CD4-positive, alpha-beta T cell treated with Interleukin-2 at 100 ng/mL for 4 hours (primary cell): ENCODE measurements around the gene ANKRD63.

Source experiments
- DNase-seq: peaks from one replicate; pipeline ENCODE4 v3.0.0-alpha.2; 2020; ENCODE audit warnings: low spot score

Gene ANKRD63

DNA sequence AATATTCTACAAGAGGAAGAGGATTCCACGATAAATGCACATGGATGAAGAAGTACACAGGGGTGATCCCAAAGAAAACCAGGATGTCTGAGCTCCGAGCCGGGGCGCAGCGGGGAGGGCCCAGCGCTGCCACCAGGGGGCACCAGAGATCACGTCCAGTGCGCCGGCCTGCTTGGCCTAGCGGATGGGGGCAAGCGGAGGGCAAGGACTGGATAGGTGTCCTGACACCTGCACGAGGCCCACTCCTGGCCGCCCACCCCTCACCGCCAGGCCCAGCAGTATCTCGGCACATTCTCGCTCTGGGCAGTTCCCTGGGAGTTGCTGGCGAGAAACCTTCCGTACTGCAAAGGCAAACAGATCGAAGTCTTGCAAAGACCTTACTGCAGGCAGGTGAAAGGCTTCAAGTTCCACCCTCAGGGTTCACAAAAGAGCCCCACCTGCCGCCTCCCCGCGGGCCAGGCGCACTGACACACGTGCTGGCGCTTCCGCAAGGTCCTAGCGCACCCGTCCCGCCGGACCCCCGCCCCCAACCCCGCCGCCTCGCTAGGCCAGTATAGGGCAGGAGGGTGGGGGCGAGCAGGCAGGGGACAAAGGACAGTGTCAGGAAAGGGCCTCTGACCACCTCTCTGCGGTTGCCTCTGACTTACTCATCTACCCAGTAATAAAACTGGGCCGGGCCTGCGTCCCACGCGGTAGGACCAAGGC lies 3.3 kb downstream of the ANKRD63 start:
- DNase-seq, result peak; percentile 63

GRCh38 chr15:40278026-40278425 lies 4.8 kb downstream of the ANKRD63 start:
- no peak for DNase-seq

GRCh38 chr15:40277471-40277870 lies 5.4 kb downstream of the ANKRD63 start:
- no peak for DNase-seq

DNA sequence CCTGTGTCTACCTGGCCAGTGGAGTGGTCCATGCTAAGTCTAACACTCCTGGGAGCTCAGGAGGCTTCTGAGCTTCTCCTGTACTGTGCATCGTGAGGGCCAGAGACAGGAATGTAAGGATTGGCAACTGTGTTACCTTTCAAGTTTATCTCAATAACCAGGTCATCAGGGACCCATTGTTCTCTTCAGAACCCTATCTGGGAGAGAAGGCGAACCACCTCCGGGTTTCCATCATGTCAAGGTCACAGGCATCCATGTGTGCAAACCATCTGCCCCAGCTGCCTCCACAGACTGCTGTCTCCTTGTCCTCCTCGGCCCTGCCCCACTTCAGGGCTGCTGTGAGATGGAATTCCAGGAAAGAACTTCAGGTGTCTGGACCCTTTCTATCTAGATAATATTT lies 5.9 kb downstream of the ANKRD63 start:
- no peak for DNase-seq

DNA sequence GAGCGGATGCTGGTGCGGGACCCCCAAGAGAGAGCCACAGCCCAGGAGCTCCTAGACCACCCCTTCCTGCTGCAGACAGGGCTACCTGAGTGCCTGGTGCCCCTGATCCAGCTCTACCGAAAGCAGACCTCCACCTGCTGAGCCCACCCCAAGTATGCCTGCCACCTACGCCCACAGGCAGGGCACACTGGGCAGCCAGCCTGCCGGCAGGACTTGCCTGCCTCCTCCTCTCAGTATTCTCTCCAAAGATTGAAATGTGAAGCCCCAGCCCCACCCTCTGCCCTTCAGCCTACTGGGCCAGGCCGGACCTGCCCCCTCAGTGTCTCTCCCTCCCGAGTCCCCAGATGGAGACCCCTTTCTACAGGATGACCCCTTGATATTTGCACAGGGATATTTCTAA lies 6.9 kb downstream of the ANKRD63 start:
- no peak for DNase-seq

DNA sequence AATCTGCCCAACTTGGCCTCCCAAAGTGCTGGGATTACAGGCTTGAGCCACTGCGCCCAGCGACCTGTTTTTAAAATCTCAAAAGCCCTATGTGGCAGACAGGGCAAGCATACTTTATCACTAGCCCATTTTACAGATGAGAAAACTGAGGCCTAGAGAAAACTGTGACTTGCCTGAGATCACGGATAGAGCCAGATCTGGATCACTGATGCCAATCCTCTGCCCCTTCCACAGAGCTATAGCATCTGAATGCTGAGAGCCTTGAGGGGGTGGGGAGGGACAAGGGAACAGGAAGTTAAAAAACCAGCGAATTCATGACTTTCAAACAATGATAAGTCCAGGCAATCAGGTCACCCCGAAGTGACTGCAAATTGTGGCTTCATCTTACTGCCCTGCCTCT lies 7.3 kb downstream of the ANKRD63 start:
- DNase-seq, result no peak

DNA sequence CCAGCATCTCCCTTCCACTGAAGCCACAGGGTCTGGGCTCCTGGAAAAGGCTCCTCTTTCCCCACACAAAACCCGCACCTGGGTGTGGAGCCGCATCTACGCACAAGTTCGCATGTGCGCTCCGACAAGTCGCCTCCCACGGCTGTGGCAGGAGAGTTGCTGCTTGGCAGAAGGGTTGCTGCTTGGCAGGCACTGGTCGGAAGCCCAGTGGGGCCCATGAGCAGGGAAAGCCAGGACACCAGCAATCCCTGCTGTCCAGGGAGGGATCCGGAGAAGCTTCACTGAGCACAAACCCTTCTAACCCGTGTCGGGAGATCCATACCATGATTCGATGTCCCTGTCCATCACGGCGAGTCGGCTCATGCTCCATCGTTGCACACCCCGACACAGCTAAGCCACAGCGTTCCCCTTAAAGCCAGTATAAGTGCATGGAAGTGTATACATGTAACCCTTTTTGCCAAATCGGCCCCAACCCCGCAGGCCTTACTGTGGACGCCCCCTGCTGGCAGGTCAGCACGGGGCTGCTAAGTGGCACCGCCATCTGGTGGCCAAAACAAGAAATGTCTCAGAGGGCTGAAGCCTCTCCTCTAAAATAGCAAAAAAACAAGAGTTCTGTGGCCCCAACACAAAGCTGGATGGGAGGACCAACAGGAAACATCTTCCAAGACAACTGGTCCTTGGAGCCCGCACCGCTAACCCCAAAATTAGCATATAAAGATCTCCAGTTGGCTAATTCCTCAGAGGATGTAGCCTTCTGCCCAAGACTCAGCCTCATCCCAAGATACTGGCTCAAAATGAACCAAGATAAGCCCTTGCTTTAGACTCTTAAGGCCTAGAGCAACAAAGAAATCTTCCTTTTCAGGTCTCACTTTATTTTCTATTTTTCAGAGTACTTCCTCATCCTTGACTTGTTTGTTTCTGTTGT lies 8.3 kb downstream of the ANKRD63 start:
- DNase-seq, result peak; percentile 90

GRCh38 chr15:40273428-40273827 lies 9.4 kb downstream of the ANKRD63 start:
- DNase-seq, result no peak

DNA sequence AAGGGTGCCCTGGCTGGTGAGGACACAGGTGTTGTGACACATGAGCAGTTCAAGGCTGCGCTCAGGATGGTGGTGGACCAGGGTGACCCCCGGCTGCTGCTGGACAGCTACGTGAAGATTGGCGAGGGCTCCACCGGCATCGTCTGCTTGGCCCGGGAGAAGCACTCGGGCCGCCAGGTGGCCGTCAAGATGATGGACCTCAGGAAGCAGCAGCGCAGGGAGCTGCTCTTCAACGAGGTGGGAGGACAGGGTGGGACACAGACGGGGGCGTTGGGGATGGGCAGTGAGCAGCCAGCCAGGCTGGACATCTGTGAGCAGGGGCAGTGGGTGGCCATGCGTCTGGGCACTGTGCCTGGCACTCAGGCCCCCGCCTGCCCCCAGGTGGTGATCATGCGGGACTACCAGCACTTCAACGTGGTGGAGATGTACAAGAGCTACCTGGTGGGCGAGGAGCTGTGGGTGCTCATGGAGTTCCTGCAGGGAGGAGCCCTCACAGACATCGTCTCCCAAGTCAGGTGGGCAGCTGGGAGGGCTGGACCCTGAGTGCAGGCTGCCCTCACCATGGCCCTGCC lies 10.3 kb downstream of the ANKRD63 start:
- DNase-seq, result no peak

DNA sequence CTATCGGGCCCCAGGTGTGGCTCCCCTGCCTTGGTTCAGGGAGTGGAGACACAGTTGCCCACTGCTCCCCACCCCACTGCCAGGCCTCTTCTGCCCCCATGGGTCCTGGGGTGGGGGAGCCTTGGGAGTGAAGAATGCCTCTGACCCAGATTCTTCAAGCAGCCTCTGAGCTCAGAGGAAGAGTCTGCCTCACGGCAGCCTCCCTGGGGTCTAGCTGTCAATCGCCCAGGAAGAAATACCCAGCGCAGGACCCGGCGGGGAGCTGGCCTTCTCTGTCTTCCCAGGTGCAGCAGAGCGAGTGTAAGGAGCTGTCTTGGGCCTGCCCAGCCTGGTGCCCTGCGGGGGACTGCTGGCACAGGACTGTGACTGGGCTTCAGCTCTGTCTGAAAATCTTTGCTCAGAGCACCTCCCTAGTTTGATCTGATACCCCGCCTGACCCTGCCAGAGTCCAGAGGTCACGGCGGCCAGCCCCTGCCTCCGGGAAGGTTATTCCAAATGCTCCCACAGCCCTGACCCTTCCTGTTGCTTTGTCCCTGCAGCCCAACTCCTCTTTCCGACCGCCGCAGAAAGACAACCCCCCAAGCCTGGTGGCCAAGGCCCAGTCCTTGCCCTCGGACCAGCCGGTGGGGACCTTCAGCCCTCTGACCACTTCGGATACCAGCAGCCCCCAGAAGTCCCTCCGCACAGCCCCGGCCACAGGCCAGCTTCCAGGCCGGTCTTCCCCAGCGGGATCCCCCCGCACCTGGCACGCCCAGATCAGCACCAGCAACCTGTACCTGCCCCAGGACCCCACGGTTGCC lies 11.0 kb downstream of the ANKRD63 start:
- no peak for DNase-seq

GRCh38 chr15:40270246-40270995 lies 12.4 kb downstream of the ANKRD63 start:
- no peak for DNase-seq

GRCh38 chr15:40269604-40270003 lies 13.3 kb downstream of the ANKRD63 start:
- no peak for DNase-seq

- DNase-seq, result no peak
Observed at GRCh38 chr15:40267670-40268069, 15.2 kb downstream of the ANKRD63 start.

DNA sequence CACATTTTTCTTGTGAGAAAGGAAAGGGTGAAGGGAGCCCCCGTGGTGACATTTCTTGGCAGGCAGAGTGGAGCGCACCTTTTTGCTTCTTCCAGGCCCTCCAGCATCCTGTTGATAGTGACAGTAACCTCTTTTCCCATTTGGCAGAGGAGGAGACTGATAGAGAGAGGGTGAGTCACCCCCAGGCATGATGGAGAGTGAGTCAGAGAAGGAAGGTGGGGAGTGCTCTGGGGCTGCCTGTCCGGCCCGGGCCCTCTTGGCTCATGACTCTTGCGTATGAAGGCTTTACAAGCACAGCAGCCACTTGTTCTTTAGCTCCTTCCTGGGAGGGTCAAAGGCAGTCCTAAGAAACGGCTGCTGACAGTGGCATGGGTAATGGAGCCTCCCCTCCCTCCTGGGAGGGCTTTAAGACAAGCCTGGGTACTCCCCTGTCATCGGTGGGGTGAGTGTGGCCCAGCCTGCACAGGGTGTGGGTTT lies 16.0 kb downstream of the ANKRD63 start:
- no peak for DNase-seq

GRCh38 chr15:40265875-40266274 lies 17.0 kb downstream of the ANKRD63 start:
- no peak for DNase-seq

- DNase-seq, result no peak
Observed at GRCh38 chr15:40265355-40265754, 17.5 kb downstream of the ANKRD63 start.

DNA sequence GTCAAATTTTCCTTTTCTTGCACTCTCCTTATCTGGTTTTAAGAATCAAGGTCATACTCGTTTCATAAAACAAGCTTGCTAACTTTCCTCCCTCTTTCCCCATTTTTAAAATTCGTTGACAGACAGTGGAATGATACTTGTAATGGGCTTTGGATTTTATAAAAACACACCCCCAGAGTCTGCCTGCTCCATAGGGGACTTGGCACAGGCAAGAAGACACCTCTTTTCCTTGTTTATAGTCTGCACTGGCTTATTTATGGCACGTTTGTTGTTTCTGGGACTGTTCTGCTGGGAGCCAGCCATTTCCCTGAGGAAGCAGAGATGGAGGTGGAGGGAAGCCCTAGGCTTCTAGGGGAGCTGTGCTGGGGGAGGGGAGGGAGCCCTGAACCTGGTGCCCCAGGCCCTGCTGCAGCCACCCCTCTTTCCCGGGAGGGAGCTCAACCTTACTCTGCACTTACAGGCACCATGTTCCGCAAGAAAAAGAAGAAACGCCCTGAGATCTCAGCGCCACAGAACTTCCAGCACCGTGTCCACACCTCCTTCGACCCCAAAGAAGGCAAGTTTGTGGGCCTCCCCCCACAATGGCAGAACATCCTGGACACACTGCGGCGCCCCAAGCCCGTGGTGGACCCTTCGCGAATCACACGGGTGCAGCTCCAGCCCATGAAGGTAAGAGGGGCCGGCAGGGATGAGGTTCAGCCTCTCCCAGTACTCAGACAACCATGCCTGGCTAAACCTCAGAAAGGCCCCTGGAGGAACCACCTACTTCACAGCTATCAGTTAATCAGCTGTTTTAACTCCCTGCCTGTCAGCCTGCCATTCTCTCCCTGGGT lies 18.3 kb downstream of the ANKRD63 start:
- DNase-seq, result no peak

- DNase-seq, result no peak
Observed at GRCh38 chr15:40263024-40263754, 19.7 kb downstream of the ANKRD63 start.

- no peak for DNase-seq
Observed at GRCh38 chr15:40259021-40259420, 23.8 kb downstream of the ANKRD63 start.

DNA sequence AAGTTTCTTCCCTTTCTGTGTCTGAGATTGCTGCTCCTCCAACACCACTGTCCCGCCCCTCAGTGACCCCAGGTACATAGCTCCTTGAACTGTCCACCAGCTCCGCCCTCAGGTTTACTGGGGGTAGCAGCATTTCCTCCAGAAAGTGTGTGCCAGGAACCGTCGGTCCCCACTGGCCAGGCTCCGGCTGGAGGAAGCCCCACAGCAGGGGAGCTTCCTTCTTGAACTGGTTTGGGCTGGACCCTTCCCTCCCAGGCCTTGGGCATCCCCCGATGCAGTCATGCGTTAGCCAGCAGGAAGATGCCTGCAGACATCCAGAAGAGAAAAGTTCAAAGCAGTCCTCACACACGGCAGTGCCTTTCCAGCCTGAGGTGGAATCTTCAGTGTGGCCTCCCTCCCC lies 24.3 kb downstream of the ANKRD63 start:
- DNase-seq, result no peak
